Nephron progenitor cell (in vitro differentiated cells): ENCODE results near the gene UBE2U.

Experiments used
- DNase-seq: peaks from one replicate; pipeline ENCODE4 v3.0.0; 2021
- H3K27ac Mint-ChIP-seq: 2 replicates; pipeline ENCODE4 v1.8.0; 2021; ENCODE audit warnings: mild to moderate bottlenecking, moderate library complexity, mixed read lengths
- H3K27me3 Mint-ChIP-seq: 2 replicates; pipeline ENCODE4 v1.8.0; 2021; ENCODE audit warnings: mild to moderate bottlenecking, low read depth, mixed read lengths; ENCODE audit not compliant: poor library complexity
- H3K36me3 Mint-ChIP-seq: 2 replicates; pipeline ENCODE4 v1.8.0; 2021; ENCODE audit warnings: low read depth, mixed read lengths
- H3K4me1 Mint-ChIP-seq: 2 replicates; pipeline ENCODE4 v1.8.0; 2021; ENCODE audit warnings: mixed read lengths
- H3K4me3 Mint-ChIP-seq: 2 replicates; pipeline ENCODE4 v1.8.0; 2021; ENCODE audit warnings: mild to moderate bottlenecking, moderate library complexity, mixed read lengths
- H3K9me3 Mint-ChIP-seq: 2 replicates; pipeline ENCODE4 v1.8.0; 2021; ENCODE audit warnings: mild to moderate bottlenecking, moderate library complexity, mixed read lengths
- CTCF ChIP-seq: fragments of 200-600 bp; sonication (generic); IDR thresholded peaks from 2 replicates; pipeline ENCODE4 v1.5.0; 2021; ENCODE audit warnings: antibody characterized with exemption

Gene UBE2U

GRCh38 chr1:64280001-64280400, 76.6 kb downstream of the UBE2U start:
- TF ChIP-seq CTCF: no peak
- no peak overlapping the region for H3K27ac Mint-ChIP-seq
- DNase-seq: no peak
- no peaks in the 10 kb centered on the region for H3K4me1 Mint-ChIP-seq
- H3K36me3 Mint-ChIP-seq: no peaks in the 10 kb centered on the region
- peaks cover 8% of the 10 kb centered on the region for H3K9me3 Mint-ChIP-seq
- H3K27me3 Mint-ChIP-seq: no peaks in the 10 kb centered on the region
- no peak overlapping the region for H3K4me3 Mint-ChIP-seq

GRCh38 chr1:64282351-64282750, 78.9 kb downstream of the UBE2U start:
- Mint-ChIP-seq H3K4me1 (peaks cover 9% of the 10 kb centered on the region), H3K27ac (no peak overlapping the region), H3K4me3 (no peak overlapping the region), H3K27me3 (no peaks in the 10 kb centered on the region), H3K36me3 (no peaks in the 10 kb centered on the region), H3K9me3 (no peaks in the 10 kb centered on the region)
- TF ChIP-seq CTCF: no peak
- DNase-seq: no peak

- H3K27ac Mint-ChIP-seq: no peak overlapping the region
- no peak for TF ChIP-seq CTCF
- no peaks in the 10 kb centered on the region for H3K36me3 Mint-ChIP-seq
- peaks cover 16% of the 10 kb centered on the region for H3K4me1 Mint-ChIP-seq
- no peaks in the 10 kb centered on the region for H3K27me3 Mint-ChIP-seq
- H3K9me3 Mint-ChIP-seq: no peaks in the 10 kb centered on the region
- no peak for DNase-seq
- H3K4me3 Mint-ChIP-seq: no peak overlapping the region
Measured at GRCh38 chr1:64287071-64287470, 83.6 kb downstream of the UBE2U start.

- H3K27ac Mint-ChIP-seq: no peak overlapping the region
- H3K36me3 Mint-ChIP-seq: no peaks in the 10 kb centered on the region
- peaks cover 2% of the 10 kb centered on the region for H3K27me3 Mint-ChIP-seq
- no peak for DNase-seq
- peaks cover 5% of the 10 kb centered on the region for H3K9me3 Mint-ChIP-seq
- no peak for TF ChIP-seq CTCF
- peaks cover 16% of the 10 kb centered on the region for H3K4me1 Mint-ChIP-seq
- no peak overlapping the region for H3K4me3 Mint-ChIP-seq
Measured at GRCh38 chr1:64290420-64290819, 87.0 kb downstream of the UBE2U start.

GRCh38 chr1:64291931-64292330, 88.5 kb downstream of the UBE2U start:
- peaks cover 2% of the 10 kb centered on the region for H3K27me3 Mint-ChIP-seq

More at GRCh38 chr1:64291931-64292330, 88.5 kb downstream of the UBE2U start:
- H3K4me1 Mint-ChIP-seq: peaks cover 11% of the 10 kb centered on the region
- DNase-seq: no peak
- no peak for TF ChIP-seq CTCF
- H3K4me3 Mint-ChIP-seq: no peak overlapping the region
- no peak overlapping the region for H3K27ac Mint-ChIP-seq
- peaks cover 10% of the 10 kb centered on the region for H3K9me3 Mint-ChIP-seq
- no peaks in the 10 kb centered on the region for H3K36me3 Mint-ChIP-seq
